Measurements from ENCODE around the gene SPIN2B.
A peak's percentile ranks its signal among the peaks of the same experiment; 100 is the strongest.
"Not testable (repeated sequence)": the region's sequence is repeated elsewhere in the genome, so short reads cannot be mapped to it uniquely, and the experiment has no call there.

SPIN2B gene

DNA sequence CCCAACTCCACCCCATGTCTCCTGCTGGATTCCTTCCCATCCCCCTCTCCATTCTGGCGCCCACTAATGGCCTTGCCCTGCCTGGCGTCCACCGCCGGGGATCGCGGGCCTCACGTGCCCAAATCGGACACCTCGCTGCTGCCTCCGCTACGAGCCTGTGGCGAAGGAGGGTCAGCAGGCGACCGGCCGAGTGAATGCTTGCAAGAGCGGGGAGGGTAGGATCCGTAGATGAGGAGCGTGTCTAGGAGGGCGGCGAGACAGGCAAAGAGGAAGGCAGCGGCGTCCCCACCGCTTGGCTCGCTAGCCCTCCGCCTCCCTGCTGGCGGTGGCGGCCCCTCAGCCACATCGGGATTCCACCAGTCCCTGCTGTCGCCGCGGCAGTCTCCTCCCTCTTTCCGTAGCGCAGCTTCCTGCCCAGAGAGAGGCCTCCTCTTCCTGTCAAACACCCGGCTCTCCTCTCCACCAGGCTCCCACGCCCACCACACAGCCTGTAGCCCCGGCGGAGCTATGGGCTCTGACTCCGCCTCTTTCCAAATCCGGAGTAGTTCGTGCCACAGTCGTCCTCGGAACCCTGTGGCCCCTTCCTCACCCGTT is at the start of gene SPIN2B:
TSS of gene SPIN2B (minus strand) at position 387 of the 594 bp plus-strand sequence.
- peak; percentile 40 to 70 (median 62) for DNase-seq

- DNase-seq: no peak
Observed at GRCh38 chrX:57156397-57157049, 35.2 kb upstream of the SPIN2B start.

DNA sequence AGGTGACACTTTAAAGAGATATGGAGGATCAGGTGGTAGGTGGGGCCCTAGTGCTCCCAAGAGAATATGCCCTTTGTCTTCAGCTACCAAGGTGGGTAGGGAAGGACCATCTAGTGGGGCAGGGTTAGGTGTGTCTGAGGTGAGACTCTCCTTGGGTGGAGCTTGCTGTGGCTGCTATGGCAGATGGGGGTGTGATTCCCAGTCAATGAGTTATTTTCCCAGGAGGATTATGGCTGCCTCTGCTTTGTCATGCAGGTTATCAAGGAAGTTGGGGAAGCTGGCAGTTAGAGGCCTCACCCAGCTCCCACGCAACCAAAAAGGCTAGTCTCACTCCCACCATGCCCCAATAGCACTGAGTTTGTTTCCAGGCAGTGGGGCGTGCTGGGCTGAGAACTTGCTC is 33.8 kb upstream of the SPIN2B start:
- DNase-seq: no peak

- DNase-seq: not testable (repeated sequence)
Observed at GRCh38 chrX:57152222-57152621, 30.9 kb upstream of the SPIN2B start.

DNA sequence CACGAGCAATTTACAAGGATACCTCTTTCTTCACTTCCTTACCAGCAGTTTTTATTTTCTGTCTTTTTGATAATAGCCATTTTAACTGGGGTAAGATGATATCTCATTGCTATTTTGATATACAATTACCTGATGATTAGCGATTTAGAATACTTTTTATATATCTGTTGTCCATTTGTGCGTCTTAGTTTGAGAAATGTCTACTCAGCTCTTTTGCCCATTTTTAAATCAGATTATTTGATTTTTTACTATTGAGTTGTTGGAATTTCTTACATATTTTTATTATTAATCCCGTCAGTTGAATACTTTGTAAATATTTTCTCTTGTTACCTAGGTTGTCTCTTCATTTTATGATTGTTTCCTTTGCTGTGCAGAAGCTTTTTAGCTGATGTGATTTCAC is 17.3 kb upstream of the SPIN2B start:
- DNase-seq: no peak

DNA sequence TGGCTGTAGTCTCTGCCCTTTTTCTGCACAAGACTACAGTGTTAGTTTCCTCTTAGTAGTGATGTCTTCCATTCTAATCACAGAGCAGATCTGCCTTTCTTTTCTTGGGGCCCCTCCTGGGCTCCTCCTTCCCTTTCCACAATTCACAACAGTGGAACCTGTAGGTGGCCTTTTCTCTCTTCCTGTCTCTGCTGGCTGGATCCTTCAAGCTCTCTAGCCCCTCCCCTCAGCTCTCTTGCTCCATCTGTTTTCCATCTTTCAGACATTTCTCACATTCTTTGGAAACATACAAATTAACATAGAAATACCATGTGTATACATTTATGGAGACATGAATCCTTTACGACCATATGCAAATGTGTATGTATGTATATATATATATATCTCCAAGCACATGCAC is 16.2 kb upstream of the SPIN2B start:
- no peak for DNase-seq

GRCh38 chrX:57137073-57137472 is 15.7 kb upstream of the SPIN2B start, which contains the start of gene SPIN2A:
Gene SPIN2A, minus strand, starts transcription at chrX:57137397. Its CDS starts 800 bp downstream, at chrX:57136597.
- DNase-seq: not testable (repeated sequence)

DNA sequence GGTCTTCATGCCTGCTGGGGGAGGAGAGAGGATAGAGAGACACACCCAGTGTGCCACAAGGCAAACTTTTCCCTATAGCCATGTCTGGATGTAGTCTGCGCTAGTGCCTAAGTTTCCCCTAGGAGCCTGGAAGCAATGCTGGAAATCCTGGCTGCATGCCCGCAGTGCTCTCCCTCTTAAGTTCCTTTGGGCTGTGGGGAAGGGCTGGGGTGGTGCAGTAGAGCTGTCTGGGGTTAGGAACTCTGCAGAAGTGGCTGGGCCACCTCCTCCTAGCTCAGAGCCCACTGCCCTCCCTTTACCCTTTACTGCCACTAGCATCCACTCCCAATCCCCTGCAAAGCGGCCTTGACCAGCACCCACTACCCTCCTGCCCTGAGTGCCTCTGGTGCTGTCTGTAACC is 15.2 kb upstream of the SPIN2B start:
- not testable (repeated sequence) for DNase-seq

DNA sequence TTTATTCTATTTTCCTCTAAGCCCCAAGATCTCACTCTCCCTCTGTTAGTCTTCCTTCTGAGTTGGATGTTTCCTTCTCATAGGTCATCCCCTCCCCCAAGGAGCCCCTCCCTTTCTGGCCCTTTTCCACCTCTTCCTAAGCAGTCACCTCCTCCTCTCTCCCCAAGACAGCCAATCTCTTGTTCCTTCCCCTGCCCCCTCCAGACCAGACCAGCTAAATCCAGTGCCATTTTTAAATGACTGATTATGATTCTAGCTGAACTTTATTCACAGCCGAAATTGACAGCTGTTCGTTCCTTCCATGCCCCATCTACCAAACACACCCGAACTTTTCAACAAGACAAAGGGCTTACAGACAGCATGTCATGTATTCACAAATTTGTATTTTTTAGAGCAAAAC is 13.9 kb upstream of the SPIN2B start:
- DNase-seq: no peak

- no peak for DNase-seq
Observed at GRCh38 chrX:57134702-57135101, 13.4 kb upstream of the SPIN2B start.

GRCh38 chrX:57133706-57134105 is 12.4 kb upstream of the SPIN2B start:
- no peak for DNase-seq

DNA sequence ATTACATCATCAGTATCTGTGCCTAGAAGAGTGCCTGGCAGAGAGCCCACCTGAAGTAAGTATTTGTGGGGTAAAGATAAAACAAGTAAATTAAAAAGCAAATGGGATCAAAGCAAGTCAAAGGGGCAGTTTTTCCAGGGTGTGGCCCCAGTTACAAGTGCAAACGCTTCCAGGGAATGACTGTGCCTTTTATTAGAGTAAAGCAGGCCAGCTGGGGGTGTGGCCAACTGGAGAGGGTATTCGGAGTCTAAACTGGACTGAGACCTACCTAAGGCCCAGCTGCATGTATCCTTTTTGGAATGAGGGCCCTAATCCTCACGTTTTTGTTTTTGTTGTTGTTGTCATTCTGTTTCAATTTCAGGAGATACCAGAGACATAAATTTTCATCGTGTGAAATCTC is 11.9 kb upstream of the SPIN2B start:
- not testable (repeated sequence) for DNase-seq

DNA sequence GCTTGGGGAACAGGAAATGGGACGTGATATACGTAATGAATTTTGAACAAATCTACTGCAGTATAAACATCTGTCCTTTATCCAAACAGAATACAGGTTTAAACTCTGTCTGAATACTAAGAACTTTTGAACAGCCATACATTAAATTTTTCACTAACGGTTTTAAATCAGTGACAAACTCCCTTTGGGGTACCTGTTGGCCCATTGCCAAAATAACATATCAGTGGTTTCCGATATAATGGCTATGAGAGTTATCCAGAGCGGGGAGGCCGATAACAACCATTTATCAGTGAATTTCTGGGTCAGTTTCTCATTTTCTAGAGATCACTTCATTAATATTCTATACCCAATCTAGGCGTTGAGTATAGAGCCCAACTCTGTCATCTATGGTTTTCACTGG is 10.7 kb upstream of the SPIN2B start:
- no peak for DNase-seq

GRCh38 chrX:57121816-57122215 is 468 bp upstream of the SPIN2B start:
- DNase-seq: no peak

DNA sequence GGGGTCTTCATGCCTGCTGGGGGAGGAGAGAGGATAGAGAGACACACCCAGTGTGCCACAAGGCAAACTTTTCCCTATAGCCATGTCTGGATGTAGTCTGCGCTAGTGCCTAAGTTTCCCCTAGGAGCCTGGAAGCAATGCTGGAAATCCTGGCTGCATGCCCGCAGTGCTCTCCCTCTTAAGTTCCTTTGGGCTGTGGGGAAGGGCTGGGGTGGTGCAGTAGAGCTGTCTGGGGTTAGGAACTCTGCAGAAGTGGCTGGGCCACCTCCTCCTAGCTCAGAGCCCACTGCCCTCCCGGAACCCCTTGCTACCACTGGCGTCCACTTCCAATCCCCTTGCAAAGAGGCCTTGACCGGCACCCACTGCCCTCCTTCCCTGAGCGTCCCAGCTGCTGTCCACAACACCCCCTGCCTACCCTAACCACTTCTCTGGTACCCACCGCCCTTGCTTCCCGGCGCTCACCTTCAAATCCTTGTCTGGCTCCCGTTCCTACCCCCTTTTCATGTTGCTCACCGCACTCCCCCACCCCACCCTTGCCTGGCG is 658 bp downstream of the SPIN2B start:
- DNase-seq: not testable (repeated sequence)

- no peak for DNase-seq
Observed at GRCh38 chrX:57119416-57119815, 1.9 kb downstream of the SPIN2B start.

DNA sequence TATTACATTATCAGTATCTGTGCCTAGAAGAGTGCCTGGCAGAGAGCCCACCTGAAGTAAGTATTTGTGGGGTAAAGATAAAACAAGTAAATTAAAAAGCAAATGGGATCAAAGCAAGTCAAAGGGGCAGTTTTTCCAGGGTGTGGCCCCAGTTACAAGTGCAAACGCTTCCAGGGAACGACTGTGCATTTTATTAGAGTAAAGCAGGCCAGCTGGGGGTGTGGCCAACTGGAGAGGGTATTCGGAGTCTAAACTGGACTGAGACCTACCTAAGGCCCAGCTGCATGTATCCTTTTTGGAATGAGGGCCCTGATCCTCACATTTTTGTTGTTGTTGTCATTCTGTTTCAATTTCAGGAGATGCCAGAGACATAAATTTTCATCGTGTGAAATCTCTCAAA is 3.8 kb downstream of the SPIN2B start:
- DNase-seq: not testable (repeated sequence)

DNA sequence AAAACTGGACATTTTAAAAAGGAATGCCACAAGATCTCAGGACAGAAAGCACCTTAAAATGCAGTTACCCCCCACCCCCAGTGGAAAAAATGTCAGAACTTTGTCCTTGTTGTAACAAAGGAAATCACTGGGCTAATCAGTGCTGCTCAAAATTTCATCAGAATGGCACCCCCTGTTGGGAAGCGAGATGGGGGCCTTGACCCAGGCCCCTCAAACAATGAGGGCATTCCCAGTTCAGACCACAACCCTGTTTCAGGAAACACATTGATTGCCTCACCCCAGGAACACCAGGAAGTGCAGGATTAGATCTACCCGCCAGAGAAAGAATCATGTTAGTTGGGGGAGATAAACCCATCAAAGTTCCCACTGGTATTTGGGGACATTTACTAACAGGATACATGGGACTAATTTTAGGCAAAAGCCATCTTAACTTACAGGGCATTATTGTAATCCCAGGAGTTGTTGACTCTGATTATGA is 16.4 kb downstream of the SPIN2B start:
- DNase-seq: no peak

DNA sequence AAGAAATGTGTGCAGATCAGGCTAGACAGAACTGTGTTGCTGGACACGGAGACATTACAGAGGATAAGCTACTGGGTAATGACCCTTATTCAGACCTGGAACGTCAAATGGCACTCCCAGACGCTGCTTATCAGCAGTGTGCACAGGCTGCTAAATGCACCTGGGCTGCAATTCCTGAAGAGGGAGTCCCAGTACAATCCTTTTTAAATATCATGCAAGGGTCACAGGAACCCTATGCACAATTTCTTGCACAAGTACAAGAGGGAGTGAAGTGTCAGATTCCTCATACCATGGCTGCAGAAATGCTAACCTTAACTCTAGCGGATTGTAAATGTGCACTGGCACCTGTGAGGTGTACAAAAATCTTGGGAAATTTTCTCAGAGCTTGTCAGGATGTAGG is 16.9 kb downstream of the SPIN2B start:
- no peak for DNase-seq

DNA sequence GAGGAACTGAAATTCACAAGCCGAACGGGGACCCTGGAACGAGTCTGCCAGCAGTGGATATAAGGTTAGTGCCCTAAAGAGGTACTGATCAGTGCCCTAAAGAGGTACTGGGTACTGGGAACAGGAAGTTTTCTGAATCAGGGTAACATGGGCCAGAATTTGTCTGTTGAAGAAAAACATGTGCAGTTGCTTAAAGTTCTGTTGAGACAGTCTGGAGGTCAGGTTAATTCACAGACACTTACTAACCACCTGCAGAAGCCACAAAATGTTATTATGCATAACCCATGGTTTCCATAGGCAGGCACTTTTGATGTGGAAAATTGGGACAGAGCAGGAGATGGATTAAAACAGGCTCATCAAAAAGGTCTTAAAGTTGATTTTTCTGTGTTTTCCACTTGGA is 17.9 kb downstream of the SPIN2B start:
- DNase-seq: no peak

DNA sequence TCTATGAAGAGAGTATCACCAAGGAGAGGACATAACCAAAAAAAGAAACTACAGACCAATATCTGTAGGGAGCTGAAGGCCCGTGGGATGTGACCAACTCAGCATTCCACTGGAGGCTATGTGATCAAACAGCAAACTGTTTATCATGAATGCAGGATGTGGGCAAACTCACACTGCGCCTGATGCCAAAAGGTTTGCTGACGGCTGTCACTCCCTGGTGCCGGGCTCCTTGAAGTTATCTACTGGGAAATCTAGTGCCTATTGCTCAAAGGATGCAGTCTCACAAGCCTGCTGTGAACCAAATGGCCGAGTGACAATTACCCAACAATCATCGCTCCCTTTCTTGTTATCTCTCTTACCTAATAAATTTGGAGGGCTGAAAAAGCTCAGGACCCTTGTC is 18.4 kb downstream of the SPIN2B start:
- DNase-seq: peak in 2 of 6 experiments; percentile 0 to 10

DNA sequence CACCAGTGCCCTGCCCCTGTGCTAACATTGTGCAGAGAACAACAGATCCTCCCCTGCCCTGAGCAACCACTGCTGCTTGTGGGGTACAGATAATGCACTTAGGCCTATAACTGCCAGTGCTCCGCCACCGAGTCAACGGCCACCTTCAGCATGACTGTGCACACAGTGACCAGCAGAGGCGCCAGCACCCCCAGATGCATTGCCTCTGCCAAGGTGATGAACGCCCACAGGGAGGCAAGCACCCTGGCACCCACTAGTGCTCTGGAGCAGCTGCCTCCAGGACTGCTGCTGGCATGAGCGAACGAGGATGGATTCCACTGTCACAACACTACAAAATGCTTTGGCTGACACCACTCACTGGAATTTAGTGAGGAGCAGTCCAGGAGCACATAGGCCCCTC is 38.2 kb downstream of the SPIN2B start:
- no peak for DNase-seq

GRCh38 chrX:57074458-57074857 is 46.9 kb downstream of the SPIN2B start:
- no peak for DNase-seq

Data from stimulated activated naive CD4-positive, alpha-beta T cell (primary cell).